ENCODE data around the gene IRAK1BP1.
"Not testable (repeated sequence)": the region's sequence is repeated elsewhere in the genome, so short reads cannot be mapped to it uniquely, and the experiment has no call there.

Gene IRAK1BP1

GRCh38 chr6:78896227-78896626 lies 28.9 kb downstream of the IRAK1BP1 start:
- DNase-seq (ENCODE audit: low read depth), result no peak

- no peak for DNase-seq (ENCODE audit: low read depth)
These were observed 41.3 kb downstream of the IRAK1BP1 start for GRCh38 chr6:78908621-78909020.

DNA sequence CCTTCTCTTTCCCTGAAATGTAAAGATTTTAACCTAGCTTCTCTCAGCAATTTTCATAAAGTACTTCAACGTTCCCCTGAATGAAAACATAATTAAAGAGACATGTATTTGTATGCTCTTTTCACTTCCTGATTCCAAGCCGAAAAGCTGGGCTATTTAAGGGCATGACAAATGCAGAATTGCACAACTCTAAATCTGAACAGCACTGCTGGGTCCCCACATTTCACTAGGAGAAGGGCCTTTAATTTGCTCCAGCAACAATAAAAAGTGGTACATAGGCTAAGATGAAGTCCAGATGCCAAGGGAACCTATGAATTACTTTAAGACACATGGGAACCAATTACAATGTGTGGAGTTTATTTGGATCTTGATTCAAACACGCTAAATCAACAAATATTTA lies 42.0 kb downstream of the IRAK1BP1 start:
- DNase-seq (ENCODE audit: low read depth), result peak; percentile 40

DNA sequence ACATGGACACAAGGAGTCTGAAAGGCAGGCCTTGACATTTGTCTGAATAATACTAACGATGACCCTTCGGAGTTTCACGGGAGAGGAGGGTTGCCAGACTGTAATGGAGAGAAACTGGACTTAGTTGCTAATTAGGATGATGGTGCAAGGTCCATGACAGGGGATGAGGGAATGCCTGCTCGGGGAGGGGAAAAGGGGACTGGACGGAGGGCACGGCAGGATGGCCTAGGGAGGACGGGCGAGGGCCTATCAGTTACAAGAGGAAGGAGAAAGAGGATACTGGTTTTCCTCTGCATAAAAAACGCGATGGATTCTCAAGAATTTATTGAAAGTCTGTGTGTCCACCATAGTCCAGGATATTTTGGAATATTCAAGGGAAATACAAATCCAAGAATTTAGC lies 42.7 kb downstream of the IRAK1BP1 start:
- DNase-seq (ENCODE audit: low read depth), result no peak

DNA sequence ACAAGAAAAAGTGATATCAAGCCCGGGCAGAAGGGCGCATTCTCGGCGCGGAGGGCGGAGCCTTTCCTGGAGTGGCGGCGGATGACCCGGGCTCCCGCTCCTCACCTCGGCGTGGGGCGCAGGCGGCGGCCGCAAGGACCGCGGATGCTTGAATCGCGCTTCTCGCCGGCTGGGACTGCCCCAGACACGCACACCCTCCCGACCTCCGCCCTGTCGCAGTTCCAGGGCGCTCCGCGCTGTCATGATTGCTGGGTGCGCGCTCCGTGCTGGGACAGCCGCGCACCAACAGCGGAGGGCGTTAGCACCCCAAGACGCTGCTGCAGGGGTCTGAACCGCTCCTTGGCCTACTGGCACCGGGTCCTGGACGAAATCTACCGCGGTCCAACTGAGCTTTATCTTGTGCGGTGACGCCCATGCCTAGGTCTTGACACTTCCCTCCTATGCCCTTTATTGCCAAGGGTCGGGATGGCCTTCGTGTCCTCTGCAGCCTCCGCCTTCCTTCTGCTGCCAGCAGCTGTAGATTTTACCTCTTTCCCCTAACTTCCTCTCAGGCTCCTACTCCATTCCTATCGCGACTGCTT lies 43.3 kb downstream of the IRAK1BP1 start:
- DNase-seq (ENCODE audit: low read depth), result no peak

GRCh38 chr6:78911218-78911940 lies 44.0 kb downstream of the IRAK1BP1 start:
- DNase-seq (ENCODE audit: low read depth), result no peak

- DNase-seq (ENCODE audit: low read depth), result no peak
These were observed 49.1 kb downstream of the IRAK1BP1 start for GRCh38 chr6:78916411-78916810.

DNA sequence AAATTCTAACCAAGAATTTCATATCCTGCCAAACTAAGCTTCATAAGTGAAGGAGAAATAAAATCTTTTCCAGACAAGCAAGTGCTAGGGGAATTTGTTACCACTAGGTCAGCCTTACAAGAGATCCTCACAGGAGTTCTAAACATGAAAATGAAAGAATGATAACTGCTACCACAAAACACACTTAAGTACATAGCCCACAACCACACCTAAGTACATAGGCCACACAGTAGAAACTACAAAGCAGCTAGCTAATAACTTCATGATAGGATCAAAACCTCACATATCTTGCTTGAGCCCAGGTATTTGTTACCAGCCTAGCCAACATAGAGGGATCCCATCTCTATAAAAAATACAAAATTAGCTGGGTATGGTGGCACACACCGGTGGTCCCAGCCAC lies 50.4 kb downstream of the IRAK1BP1 start:
- no peak for DNase-seq (ENCODE audit: low read depth)

- DNase-seq (ENCODE audit: low read depth), result not testable (repeated sequence)
These were observed 53.8 kb downstream of the IRAK1BP1 start for GRCh38 chr6:78921168-78921567.

DNA sequence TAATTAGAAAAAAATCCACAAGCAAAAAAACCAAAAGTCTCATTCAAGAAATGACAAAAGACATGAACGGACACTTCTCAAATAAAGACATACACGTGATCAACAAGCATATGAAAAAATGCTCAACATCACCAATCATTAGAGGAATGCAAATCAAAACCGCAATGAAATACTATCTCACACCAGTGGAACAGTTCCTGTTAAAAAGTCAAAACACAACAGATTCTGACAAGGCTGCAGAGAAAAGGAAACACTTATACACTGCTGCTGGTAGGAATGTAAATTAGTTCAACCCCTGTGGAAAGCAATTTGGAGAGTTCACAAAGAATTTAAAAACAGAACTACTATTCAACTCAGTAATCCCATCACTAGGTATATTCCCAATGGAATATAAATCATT lies 58.0 kb downstream of the IRAK1BP1 start:
- no peak for DNase-seq (ENCODE audit: low read depth)

GRCh38 chr6:78935553-78935952 lies 68.2 kb downstream of the IRAK1BP1 start:
- DNase-seq (ENCODE audit: low read depth), result no peak

DNA sequence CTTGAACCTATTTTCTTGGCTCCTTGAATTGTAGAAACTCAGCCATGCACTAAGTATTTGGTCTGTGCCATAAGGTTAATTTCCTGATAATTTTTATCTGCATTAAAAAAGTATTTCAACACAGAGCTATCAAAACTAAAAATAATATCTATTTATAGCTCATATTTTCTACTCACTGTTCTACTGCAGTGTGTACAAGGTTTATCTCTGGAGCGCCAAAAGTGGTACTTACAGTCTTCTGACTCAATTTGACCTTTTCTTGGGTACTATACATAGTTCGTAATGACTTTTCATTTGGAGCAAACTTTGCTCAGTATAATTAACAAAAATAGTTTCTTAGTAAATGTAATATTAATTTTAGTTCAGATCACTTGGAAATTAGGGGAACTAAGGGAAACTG lies 69.2 kb downstream of the IRAK1BP1 start:
- DNase-seq (ENCODE audit: low read depth), result no peak

DNA sequence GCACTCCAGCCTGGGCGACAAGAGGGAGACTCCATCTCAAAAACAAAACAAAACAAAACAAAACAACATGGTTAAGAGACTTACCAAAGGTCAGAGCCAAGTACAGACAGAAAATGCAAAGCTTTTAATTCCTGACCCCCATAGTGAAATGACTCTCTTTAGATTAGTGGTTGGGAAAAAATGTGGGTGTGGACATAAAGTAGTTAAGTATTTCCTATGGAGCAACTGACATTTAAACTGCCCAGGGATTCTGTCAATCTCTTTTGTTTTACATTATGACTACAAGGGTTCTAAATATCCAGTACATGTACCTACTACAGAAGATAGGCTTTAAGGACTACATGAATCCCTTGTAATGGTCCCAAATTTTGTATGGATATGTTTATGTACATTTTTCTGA lies 75.1 kb downstream of the IRAK1BP1 start:
- DNase-seq (ENCODE audit: low read depth), result no peak

GRCh38 chr6:78947529-78947928 lies 80.2 kb downstream of the IRAK1BP1 start:
- DNase-seq (ENCODE audit: low read depth), result no peak

DNA sequence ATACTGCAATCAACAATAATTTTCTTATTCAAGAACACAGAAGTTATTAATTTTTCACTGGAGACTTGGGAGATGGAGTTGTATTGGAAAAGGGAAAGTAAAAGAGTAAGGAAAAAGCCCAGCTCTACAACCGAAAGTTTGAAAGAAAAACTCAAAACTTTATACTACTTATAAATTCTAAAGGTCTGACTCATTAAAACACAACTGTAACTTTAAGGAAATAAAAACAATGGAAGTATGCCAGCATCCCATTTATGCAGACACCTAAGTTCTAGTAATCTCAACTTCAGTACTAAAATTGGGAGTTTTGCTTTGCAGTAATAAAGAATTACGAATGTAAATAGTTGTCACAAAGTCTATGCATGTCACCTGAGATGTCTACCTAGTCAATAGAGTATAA lies 80.6 kb downstream of the IRAK1BP1 start:
- peak; percentile 6 for DNase-seq (ENCODE audit: low read depth)

- no peak for DNase-seq (ENCODE audit: low read depth)
These were observed 81.4 kb downstream of the IRAK1BP1 start for GRCh38 chr6:78948785-78949184.

- no peak for DNase-seq (ENCODE audit: low read depth)
These were observed 85.0 kb downstream of the IRAK1BP1 start for GRCh38 chr6:78952362-78952761.

All from stromal cell of bone marrow (primary cell).